Activated naive CD4-positive, alpha-beta T cell treated with anti-CD3 and anti-CD28 coated beads, Interleukin-2, amount 50 U/mL, for 72 hours (primary cell): ENCODE results near the gene KDM4E. TPM values are rescaled to one million over a fixed set of nuclear protein-coding genes. Genes with fewer than 3 reads are reported as not detected.
"Not testable (repeated sequence)": the region's sequence is repeated elsewhere in the genome, so short reads cannot be mapped to it uniquely, and the experiment has no call there.

Experiments used
- ATAC-seq, 2 donors: fragments of 150-1000 bp; cut with Tn5 transposase; 2 replicates each; pipeline ENCODE4 v1.10.0; 2021; ENCODE audit warnings: mild to moderate bottlenecking in 2 of 2, moderate library complexity in 2 of 2
- DNase-seq, 2 donors: peaks; one replicate each; pipeline ENCODE4 v3.0.0; 2021 to 2022; ENCODE audit warnings: low spot score in 2 of 2
- H3K27ac Mint-ChIP-seq, 2 donors: one replicate each; pipeline ENCODE4 v1.8.0; 2022; ENCODE audit warnings: mild to moderate bottlenecking in 2 of 2, mixed read lengths in 2 of 2
- H3K36me3 Mint-ChIP-seq, 2 donors: one replicate each; pipeline ENCODE4 v1.8.0; 2022; ENCODE audit warnings: mixed read lengths in 2 of 2
- H3K9me3 Mint-ChIP-seq, 2 donors: one replicate each; pipeline ENCODE4 v1.8.0; 2022; ENCODE audit warnings: mixed read lengths in 2 of 2
- total RNA-seq, 2 donors: library from RNA; stranded (reverse); gene quantifications; one replicate each; pipeline ENCODE4 v1.2.3, GENCODE V29; 2022

The KDM4E gene
- total RNA-seq, 2 donors from 2014 or later, result 0.09 TPM; not detected in 1

DNA sequence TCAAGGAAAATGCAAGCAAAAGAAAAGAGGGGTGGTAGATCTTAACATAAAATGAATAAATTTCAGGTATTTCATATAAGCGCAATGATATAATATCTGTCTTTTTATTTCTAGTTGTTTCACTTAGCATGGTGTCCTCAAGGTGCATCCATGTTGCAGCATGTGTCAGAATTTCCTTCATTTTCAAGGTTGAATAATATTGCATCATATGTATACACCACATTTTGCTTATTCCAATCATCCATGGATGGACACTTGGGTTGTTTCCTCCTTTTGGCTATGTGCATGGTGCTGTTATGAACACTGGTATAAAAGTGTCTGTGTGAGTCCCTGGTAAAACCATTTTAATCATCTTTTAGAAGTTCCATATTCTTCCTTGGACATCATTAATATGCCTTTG lies 17.2 kb downstream of the KDM4E start:
- no peak overlapping the region for H3K27ac Mint-ChIP-seq
- ATAC-seq (no peak), DNase-seq (no peak)
- no peaks in the 10 kb centered on the region for H3K9me3 Mint-ChIP-seq
- H3K36me3 Mint-ChIP-seq, result peaks cover 5% of the 10 kb centered on the region in 2 donors

DNA sequence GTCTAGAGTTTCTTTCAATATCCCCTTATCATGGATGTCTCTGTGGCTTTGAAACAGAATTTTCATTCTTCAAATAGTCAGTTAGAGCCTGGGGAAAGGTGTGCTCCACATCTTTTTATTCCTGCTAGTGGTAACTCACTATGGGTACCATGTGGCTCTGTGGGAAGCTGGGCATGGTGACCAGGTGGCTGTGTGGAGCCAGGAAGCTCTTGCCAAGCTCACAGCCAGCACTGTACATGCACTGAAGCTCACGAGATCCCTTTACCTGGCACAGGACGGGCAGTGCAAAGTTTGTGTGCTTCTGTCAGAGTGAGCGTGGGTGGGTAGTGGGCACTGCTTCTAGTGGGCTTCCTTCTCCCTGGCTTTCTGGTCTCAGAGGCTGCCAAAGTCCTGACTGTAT lies 17.8 kb downstream of the KDM4E start:
- H3K9me3 Mint-ChIP-seq, result no peaks in the 10 kb centered on the region
- H3K27ac Mint-ChIP-seq, result no peak overlapping the region
- DNase-seq (no peak), ATAC-seq (no peak)
- H3K36me3 Mint-ChIP-seq, result peaks cover 5% of the 10 kb centered on the region in 2 donors

DNA sequence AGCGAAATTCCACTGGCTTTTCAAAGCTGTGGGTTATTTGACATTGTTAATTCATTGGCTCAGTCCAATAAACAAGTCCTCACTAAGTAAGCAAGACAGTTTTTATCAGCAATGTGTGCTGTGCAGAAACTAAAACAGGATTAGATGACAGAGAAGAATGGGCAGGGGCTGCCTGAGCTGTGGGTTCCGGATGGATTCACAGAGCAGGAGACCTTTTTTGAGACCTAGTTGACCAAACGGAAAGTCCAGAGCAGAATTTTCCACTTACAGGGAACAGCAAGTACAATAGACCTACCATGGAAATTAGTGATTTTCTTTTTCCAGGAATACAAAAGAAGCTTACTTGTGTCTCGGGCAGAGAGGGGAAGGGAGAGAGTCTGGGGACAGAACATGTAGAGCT lies 19.0 kb downstream of the KDM4E start:
- Mint-ChIP-seq H3K36me3 (no peaks in the 10 kb centered on the region), H3K9me3 (no peaks in the 10 kb centered on the region), H3K27ac (no peak overlapping the region)
- no peak for DNase-seq
- no peak for ATAC-seq

DNA sequence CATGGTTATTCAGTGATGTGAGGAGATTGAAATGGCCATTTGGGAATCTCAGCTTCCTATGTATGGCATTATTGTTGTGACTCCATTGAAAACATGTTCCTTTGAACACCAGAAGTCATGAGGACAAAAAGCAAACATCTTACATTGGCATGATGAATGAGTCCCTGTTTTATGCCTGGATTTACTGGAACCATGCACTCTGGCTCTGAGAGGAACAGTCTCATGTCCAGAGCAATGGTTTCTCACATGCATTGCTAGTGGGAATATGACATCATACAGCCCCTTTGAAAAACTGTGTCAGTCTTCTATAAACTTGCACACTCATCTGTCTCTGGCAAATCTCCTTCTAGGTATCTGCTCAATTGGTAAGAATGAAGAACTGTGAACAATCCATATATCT lies 20.8 kb downstream of the KDM4E start:
- DNase-seq, result no peak
- no peaks in the 10 kb centered on the region for H3K36me3 Mint-ChIP-seq
- H3K9me3 Mint-ChIP-seq, result no peaks in the 10 kb centered on the region
- no peak overlapping the region for H3K27ac Mint-ChIP-seq
- no peak for ATAC-seq

DNA sequence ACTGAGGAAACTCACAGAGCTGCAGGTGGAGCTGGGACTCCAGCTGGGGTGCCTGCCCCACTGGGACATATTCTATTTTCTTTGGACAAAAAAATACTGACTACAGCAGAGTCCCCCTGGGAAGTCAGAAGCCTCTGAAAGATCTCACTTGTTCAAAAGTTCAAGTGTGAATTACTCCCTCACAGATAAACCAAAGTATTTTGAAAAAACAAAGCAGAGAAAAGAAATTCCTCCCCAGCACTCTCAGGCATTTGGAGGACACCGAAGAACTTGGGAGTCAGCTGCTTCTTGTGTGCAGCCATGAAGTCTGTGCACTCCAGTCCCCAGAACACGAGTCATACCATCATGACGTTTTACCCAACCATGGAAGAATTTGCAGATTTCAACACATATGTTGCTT lies 24.1 kb downstream of the KDM4E start, which contains the start of gene KDM4F:
Gene KDM4F, plus strand, starts transcription at position 301 of the 400 bp plus-strand sequence.
- ATAC-seq, H3K27ac Mint-ChIP-seq, H3K9me3 Mint-ChIP-seq, H3K36me3 Mint-ChIP-seq, DNase-seq: not testable (repeated sequence)

DNA sequence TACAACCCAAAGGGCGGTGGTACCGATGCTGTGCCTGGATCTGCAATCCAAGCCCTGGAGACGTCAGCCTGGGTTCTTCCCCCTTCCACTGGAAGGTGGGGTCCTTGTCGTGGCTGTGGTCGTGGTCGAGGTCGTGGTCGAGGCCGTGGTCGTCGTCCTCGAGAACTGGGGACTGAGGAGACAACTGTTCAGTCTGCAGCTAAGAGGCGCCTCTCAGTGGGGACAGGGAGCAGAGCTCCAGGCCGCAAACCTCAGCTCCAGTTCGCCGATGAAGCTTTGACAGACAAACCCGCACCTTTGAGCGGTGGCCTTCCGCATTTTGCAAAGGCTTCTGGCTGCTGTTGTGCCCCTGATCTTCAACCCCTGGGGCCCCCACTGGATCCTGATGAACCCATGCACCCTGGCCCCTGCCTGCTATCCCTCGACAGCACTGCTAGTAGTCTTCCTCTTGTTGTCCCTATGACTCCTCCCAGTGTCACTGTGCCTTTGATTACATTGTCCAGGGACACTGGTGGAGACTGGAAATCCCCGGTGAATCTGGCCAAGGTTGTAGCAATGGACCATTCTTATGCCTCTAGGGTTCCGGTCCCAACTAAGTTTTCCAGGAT lies 25.6 kb downstream of the KDM4E start:
- DNase-seq (no peak), ATAC-seq (no peak)
- H3K27ac Mint-ChIP-seq, result no peak overlapping the region
- no peaks in the 10 kb centered on the region for H3K9me3 Mint-ChIP-seq
- H3K36me3 Mint-ChIP-seq, result no peaks in the 10 kb centered on the region

DNA sequence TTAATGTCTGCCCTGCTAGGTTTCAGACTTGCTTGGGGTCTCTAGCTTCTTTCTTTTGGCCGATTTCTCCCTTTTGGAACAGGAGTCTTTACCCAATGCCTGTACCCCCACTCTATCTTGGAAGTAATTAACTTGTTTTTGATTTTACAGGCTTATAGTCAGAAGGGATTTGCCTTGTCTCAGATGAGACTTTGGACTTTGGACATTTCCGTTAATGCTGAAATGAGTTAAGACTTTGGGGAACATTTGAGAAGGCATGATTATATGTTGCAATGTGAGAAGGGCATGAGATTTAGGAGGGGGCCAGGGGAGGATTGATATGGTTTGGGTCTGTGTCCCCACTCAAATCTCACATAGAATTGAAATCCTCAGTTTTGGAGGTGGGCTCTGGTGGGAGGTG lies 29.3 kb downstream of the KDM4E start:
- ATAC-seq (no peak), DNase-seq (no peak)
- Mint-ChIP-seq H3K36me3 (no peaks in the 10 kb centered on the region), H3K9me3 (no peaks in the 10 kb centered on the region), H3K27ac (no peak overlapping the region)

DNA sequence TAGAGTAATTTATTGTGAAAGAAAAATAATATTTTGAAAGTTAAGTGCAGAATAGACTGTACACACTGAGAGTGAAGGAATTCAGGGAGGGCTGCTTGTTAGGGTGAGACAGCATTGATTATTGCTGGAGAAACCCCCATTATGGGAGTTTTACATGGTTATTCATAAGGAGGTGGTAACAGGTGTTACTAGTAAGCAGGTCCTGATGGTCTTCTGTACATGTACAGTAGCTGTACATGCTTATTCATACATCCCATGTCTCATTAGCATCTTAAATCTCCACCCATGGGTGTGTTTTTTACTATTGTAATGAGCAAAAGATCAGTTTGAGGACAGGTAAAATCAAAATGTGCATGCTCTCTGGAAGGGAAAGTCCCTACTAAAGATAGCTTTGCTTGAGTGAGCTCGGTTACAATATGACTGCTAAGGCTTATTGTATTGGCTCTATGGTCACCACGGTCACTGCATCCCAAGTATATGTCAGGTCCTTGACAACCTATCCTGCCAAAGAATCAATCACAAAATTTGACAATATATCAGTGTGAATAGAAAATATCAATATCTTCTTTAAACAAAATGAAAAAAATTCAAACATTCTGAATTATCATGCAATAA lies 30.3 kb downstream of the KDM4E start:
- DNase-seq, result no peak
- H3K27ac Mint-ChIP-seq, result no peak overlapping the region

DNA sequence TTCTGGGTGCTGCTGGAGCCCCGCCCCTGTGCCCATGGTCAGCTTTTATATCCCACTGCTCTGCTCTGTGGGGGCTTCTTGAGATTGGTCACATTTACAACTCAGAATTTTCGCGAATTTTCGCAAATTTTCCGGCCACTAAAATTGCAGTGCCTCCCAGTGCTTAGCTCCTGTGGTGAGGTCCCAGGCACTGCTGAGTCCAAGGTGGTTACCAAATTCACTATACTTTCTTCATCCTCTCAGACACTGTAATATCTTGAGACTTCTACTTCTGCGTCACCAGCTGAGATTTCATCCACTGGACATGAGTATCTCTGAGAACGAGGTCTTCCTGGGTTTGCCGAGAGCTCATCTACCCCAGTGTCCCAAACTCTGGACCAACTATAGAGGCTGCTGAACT lies 32.9 kb downstream of the KDM4E start:
- ATAC-seq (no peak), DNase-seq (no peak)
- Mint-ChIP-seq H3K9me3 (no peaks in the 10 kb centered on the region), H3K36me3 (no peaks in the 10 kb centered on the region), H3K27ac (no peak overlapping the region)

More for the DNA sequence above, 30.3 kb downstream of the KDM4E start:
- no peak for ATAC-seq
- H3K36me3 Mint-ChIP-seq, result no peaks in the 10 kb centered on the region
- H3K9me3 Mint-ChIP-seq, result no peaks in the 10 kb centered on the region

DNA sequence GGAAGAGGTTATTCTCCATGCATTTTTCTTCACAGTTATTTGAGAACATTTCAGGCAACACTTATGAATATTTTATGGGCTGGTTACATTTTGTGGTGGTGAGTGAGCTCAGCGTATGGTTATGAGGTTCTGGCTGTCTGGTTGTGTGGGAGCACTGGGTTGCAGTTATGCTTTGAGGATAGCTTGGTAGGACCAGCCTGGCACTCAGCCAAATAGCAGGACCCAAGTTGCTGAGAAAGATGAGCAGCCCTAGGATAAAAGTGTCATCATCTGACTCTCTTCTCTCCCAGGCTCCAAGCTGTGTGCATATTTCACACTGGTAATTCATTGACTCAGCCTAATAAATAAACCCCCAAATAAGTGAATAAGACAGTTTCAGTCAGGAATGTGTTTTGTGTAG lies 33.6 kb downstream of the KDM4E start:
- ATAC-seq (no peak), DNase-seq (no peak)
- Mint-ChIP-seq H3K36me3 (no peaks in the 10 kb centered on the region), H3K9me3 (no peaks in the 10 kb centered on the region), H3K27ac (no peak overlapping the region)

DNA sequence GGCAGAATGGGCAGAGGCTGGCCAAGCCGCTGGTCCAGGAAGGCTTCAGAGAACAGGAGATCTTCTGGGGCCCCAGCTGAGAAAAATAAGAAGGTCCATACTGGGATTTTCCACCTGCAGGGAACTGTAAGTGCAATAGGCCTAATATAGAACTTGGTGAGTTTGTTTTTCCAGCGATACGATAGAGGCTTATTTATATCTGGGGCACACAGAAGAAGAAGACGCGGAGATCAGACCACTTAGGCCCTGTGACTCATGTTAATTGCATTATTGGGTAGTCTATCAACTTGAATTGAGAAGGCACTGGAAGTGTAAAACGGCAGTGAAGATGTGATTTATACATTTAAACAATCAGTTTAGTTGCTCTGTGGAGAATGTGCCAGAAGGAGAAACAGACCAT lies 34.0 kb downstream of the KDM4E start:
- ATAC-seq (no peak), DNase-seq (no peak)
- H3K9me3 Mint-ChIP-seq, result no peaks in the 10 kb centered on the region
- no peaks in the 10 kb centered on the region for H3K36me3 Mint-ChIP-seq
- H3K27ac Mint-ChIP-seq, result no peak overlapping the region

DNA sequence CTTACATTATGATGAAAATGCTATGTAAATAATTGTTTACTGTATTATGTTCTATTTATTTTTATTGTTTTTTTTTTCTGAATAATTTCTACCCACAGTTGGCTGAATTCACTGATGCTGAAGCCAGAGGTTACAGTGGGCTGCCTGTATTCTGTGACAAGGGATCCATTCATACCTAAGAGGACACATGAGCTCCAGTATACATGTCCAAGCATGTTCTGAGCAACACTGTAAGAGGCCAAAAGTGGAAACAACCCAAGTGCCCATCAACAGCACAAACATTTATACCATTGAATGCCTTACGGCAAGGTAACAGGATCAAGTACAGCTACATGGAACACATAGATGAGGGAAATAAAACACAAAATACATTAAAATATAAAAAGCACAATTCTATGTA lies 40.3 kb downstream of the KDM4E start:
- Mint-ChIP-seq H3K36me3 (peaks cover 12 to 17% of the 10 kb centered on the region in 2 donors), H3K27ac (no peak overlapping the region), H3K9me3 (no peaks in the 10 kb centered on the region)
- ATAC-seq, result no peak
- DNase-seq, result no peak

DNA sequence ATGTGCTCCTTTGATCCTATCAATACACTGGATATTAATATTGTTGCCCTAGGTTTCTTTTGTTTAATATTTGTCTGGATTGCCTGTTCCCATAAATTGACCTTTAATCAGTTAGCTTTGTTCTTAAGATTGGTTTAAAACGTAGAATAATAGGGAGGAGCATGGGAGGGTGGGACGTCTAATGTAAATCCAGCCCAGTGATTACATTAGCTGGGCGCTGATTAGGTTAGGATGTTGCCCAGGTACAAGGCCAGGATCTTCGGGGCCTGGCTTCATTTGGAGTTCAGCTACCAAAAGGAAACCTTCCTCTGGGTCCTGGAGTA lies 41.6 kb downstream of the KDM4E start, which contains the start of gene SRSF8:
Gene SRSF8, plus strand, starts transcription at position 204 of the 323 bp plus-strand sequence. CDS start 308 bp downstream, outside the sequence.
- Mint-ChIP-seq H3K27ac (peak within 1 kb of the TSS; percentile 94 to 97), H3K36me3 (peaks cover 12 to 23% of the 10 kb centered on the region in 2 donors), H3K9me3 (no peaks in the 10 kb centered on the region)
- DNase-seq (no peak), ATAC-seq (peak; percentile 28 to 32)

DNA sequence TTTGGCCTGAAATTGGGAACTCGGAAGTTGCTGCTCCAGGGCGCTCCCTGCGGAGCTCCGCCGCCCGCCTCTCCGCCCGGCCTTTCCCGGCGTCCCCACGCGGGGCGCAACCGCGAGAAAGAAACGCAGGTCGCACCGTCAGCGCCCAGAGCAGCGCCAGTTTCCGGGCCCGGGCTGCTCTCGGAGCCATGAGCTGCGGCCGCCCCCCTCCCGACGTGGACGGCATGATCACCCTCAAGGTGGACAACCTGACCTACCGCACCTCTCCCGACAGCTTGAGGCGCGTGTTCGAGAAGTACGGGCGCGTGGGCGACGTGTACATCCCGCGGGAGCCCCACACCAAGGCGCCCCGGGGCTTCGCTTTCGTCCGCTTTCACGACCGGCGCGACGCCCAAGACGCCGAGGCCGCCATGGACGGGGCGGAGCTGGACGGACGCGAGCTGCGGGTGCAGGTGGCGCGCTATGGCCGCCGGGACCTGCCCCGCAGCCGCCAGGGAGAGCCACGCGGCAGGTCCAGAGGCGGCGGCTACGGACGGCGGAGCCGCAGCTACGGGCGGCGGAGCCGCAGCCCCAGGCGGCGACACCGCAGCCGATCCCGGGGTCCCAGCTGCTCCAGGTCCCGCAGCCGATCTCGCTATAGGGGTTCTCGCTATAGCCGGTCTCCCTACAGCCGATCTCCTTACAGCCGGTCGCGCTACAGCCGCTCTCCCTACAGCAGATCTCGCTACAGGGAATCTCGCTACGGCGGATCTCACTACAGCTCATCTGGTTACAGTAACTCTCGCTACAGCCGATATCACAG lies 42.2 kb downstream of the KDM4E start:
- DNase-seq (peak; percentile 76 to 85), ATAC-seq (peak; percentile 70 to 78)
- no peaks in the 10 kb centered on the region for H3K9me3 Mint-ChIP-seq
- H3K36me3 Mint-ChIP-seq, result peaks cover 12 to 23% of the 10 kb centered on the region in 2 donors
- H3K27ac Mint-ChIP-seq, result peak overlapping the region; percentile 94 to 97

DNA sequence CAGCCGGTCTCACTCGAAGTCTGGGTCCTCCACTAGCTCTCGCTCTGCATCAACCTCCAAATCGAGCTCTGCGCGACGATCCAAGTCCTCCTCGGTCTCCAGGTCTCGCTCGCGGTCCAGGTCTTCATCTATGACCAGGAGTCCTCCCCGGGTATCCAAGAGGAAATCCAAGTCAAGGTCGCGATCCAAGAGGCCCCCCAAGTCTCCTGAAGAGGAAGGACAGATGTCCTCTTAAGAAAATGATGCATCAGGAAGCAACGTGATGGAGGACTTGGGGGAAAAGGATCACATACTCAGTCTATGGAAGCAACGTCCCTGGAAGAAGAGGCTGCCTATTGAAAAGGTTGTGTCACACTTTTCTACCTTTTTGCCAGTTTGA lies 42.8 kb downstream of the KDM4E start:
- no peaks in the 10 kb centered on the region for H3K9me3 Mint-ChIP-seq
- DNase-seq (no peak), ATAC-seq (no peak)
- peak overlapping the region; percentile 94 to 97 for H3K27ac Mint-ChIP-seq
- H3K36me3 Mint-ChIP-seq, result peaks cover 12 to 23% of the 10 kb centered on the region in 2 donors

DNA sequence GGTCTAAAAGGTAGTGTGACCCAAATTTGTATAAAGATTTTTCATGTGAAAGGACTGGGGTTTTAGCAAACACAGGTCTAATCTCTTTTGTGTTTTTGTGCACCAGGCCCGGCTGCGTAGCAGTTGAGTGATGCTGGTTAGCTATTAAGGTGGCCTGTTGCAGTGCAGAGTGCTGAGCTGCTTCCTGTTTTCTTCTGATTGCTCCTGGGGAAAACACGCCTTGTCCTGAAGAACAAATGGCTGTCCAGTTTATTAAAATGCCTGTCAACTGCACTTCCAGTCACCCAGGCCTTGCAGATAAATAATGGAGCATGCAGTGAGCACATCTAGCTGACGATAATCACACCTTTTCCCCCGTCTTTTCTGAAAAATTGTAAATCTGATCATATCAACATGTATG lies 43.5 kb downstream of the KDM4E start:
- Mint-ChIP-seq H3K9me3 (no peaks in the 10 kb centered on the region), H3K36me3 (peaks cover 12 to 23% of the 10 kb centered on the region in 2 donors), H3K27ac (peak overlapping the region; percentile 94 to 97)
- DNase-seq (peak; percentile 59 to 68), ATAC-seq (peak; percentile 73 to 84)

DNA sequence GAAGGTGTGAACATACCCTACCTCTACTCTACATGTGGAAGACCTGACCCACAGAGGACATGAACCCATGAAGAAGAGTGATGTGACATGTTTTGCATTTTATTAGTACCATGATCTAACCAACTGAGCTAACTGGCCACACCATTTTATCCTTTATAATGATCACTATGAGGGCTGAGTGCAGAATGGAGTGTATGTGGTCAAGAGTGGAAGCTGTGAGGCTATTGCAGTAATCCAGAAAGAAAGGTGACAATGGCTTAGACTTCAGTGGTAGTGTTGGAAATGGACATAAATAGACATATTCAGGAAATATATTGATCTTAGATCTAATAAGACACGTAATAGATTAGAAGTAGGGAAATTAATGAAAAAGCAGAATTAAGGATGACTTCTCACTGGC lies 45.4 kb downstream of the KDM4E start:
- Mint-ChIP-seq H3K9me3 (no peaks in the 10 kb centered on the region), H3K27ac (no peak overlapping the region), H3K36me3 (peaks cover 12 to 23% of the 10 kb centered on the region in 2 donors)
- ATAC-seq (no peak), DNase-seq (no peak)
